NCI-H2029 (cell line): ENCODE results near the gene MICALL2.
"Not testable (repeated sequence)": the region's sequence is repeated elsewhere in the genome, so short reads cannot be mapped to it uniquely, and the experiment has no call there.

ENCODE experiments used
- DNase-seq: peaks from one replicate; lab custom pipeline; 2025; lab: John Stamatoyannopoulos, UW

MICALL2 gene

GRCh38 chr7:1447551-1448244, 11.6 kb downstream of the MICALL2 start:
- no peak for DNase-seq

GRCh38 chr7:1447112-1447511, 12.2 kb downstream of the MICALL2 start:
- no peak for DNase-seq

- DNase-seq: peak; percentile 78
Observed at GRCh38 chr7:1446620-1447032, 12.6 kb downstream of the MICALL2 start.

- DNase-seq: peak; percentile 78
Observed at GRCh38 chr7:1446026-1446425, 13.2 kb downstream of the MICALL2 start.

- DNase-seq: no peak
Observed at GRCh38 chr7:1445341-1445740, 13.9 kb downstream of the MICALL2 start.

- DNase-seq: no peak
Observed at GRCh38 chr7:1444925-1445322, 14.3 kb downstream of the MICALL2 start.

- DNase-seq: no peak
Observed at GRCh38 chr7:1444214-1444924, 14.9 kb downstream of the MICALL2 start.

- DNase-seq: not testable (repeated sequence)
Observed at GRCh38 chr7:1443587-1444200, 15.6 kb downstream of the MICALL2 start.

GRCh38 chr7:1442355-1443124, 16.7 kb downstream of the MICALL2 start:
- no peak for DNase-seq

- DNase-seq: no peak
Observed at GRCh38 chr7:1441615-1442354, 17.5 kb downstream of the MICALL2 start.

GRCh38 chr7:1440620-1441019, 18.6 kb downstream of the MICALL2 start:
- DNase-seq: no peak

GRCh38 chr7:1439373-1440363, 19.6 kb downstream of the MICALL2 start:
- no peak for DNase-seq

- no peak for DNase-seq
Observed at GRCh38 chr7:1438821-1439220, 20.4 kb downstream of the MICALL2 start.

- DNase-seq: no peak
Observed at GRCh38 chr7:1438208-1438607, 21.1 kb downstream of the MICALL2 start.

- no peak for DNase-seq
Observed at GRCh38 chr7:1437155-1437880, 22.0 kb downstream of the MICALL2 start.

GRCh38 chr7:1436608-1437007, 22.7 kb downstream of the MICALL2 start:
- no peak for DNase-seq

- DNase-seq: no peak
Observed at GRCh38 chr7:1434891-1435670, 24.2 kb downstream of the MICALL2 start.

GRCh38 chr7:1434165-1434718, 25.0 kb downstream of the MICALL2 start:
- no peak for DNase-seq
